Fibroblast of skin of abdomen (primary cell): ENCODE measurements around the gene PSMD12.
"Not testable (repeated sequence)": the region's sequence is repeated elsewhere in the genome, so short reads cannot be mapped to it uniquely, and the experiment has no call there.

ENCODE experiments used
- DNase-seq: peaks from one replicate; pipeline ENCODE4 v3.0.0-alpha.2; 2013

PSMD12 gene

GRCh38 chr17:67353929-67354574 is 12.3 kb downstream of the PSMD12 start:
- no peak for DNase-seq

DNA sequence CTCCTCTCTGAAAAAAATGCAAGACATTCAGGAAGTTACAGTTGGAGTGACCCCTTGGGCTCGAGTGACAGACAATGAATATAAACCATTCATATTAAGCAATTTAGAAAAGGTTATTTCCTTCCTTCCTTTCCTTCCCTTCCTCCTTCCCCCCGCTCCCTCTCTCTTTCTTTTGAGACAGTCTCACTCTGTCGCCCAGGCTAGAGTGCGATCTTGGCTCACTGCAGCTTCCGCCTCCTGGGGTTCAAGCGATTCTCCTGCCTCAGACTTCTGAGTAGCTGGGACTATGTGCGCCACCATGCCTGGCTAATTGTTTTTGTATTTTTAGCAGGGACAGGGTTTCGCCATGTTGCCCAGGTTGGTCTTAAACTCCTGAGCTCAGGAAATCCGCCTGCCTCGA is 13.2 kb downstream of the PSMD12 start:
- no peak for DNase-seq

- DNase-seq, result no peak
These were observed 17.0 kb downstream of the PSMD12 start for GRCh38 chr17:67349420-67349819.

DNA sequence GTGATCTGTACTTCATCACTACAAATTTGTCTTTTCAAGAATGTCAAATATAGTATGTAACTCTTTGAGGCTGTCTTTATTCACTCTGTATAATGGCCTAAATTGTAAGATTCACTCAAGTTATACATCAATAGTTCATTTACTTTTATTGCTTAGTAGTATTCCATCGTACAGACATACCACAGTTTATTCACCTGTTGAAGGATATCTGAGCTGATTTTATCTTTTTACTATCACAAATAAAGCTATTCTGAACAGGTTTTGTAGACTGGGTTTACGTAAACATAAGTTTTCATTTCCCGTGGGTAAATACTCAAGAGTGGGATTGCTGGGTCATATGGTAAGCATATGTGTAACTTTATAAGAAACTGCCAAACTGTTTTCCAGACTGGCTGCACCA is 18.6 kb downstream of the PSMD12 start:
- DNase-seq, result no peak

GRCh38 chr17:67343237-67343636 is 23.1 kb downstream of the PSMD12 start:
- no peak for DNase-seq

DNA sequence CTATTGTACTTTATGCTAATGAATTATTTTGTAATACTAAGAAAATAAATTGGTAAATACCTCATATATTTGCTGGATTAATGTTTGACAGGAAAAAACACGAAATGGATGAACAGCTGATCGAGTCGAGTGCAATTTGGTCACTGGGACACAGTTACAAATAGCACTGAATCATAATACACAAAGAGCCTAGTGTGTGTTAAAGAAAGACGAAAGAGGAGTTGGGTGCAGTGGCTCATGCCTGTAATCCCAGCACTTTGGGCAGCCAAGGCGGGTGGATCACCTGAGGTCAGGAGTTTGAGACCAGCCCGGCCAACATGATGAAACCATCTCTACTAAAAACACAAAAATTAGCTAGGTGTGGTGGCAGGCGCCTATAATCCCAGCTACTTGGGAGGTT is 28.0 kb downstream of the PSMD12 start:
- not testable (repeated sequence) for DNase-seq

GRCh38 chr17:67336859-67337258 is 29.5 kb downstream of the PSMD12 start:
- DNase-seq, result no peak

- DNase-seq, result no peak
These were observed 31.0 kb downstream of the PSMD12 start for GRCh38 chr17:67335245-67335835.

GRCh38 chr17:67332162-67332508 is 34.2 kb downstream of the PSMD12 start:
- not testable (repeated sequence) for DNase-seq

GRCh38 chr17:67331381-67332161 is 34.8 kb downstream of the PSMD12 start:
- not testable (repeated sequence) for DNase-seq

DNA sequence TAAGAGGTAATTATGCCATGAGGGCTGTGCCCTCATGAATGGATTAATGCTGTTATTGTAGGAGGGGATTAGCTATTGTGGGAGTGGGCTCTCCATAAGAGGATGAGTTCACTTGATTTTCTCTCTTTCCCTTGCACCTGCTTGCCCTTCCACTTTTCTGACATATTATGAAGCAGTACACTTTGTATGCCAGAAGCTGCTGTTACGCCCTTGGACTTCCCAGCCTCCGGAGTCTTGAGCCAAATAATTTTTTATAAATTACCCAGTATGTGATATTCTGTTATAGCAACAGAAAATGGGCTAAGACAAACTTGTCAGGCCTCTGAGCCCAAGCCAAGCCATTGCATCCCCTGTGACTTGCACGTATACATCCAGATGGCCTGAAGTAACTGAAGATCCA is 38.4 kb downstream of the PSMD12 start:
- no peak for DNase-seq

GRCh38 chr17:67326959-67327745 is 39.2 kb downstream of the PSMD12 start:
- not testable (repeated sequence) for DNase-seq

DNA sequence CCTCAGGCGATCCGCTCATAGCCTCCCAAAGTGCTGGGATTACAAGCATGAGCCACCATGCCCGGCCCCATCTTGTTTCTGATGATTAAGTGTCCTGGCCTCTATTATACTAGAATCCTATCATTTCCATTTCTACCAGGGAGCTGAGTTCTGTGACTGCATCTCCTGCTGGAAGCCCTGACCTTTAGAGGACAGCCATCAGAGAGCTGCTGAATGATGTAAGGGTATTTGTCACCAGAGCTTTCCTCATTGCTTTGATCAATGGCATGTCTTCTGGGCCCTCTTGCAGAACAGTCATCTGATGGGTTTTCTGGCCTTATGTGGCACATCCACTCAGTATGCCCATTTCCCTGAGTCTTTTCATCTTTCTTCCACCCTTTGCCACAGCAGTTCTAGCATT is 39.9 kb downstream of the PSMD12 start:
- DNase-seq, result no peak

DNA sequence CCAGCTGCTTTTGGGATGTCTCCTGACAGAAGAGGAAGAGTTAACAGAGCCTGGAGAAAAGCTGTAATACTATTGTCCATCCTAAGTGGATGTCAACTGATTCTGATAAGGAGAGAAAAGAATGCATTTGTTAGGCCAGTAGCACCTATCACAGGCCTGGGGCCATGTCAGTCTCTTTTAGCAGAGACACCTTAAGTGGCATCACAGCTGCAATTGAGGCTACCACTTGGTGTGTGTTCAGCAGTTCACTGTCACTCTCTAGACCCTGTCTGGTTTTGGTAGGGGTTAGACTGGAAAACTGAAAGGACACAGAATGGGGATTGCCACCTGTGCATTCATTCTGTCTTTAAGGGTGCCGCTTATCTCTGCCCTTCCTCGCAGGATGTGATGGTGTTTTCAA is 42.0 kb downstream of the PSMD12 start:
- no peak for DNase-seq

- no peak for DNase-seq
These were observed 42.9 kb downstream of the PSMD12 start for GRCh38 chr17:67323445-67323844.

GRCh38 chr17:67322042-67322787 is 44.2 kb downstream of the PSMD12 start:
- no peak for DNase-seq

DNA sequence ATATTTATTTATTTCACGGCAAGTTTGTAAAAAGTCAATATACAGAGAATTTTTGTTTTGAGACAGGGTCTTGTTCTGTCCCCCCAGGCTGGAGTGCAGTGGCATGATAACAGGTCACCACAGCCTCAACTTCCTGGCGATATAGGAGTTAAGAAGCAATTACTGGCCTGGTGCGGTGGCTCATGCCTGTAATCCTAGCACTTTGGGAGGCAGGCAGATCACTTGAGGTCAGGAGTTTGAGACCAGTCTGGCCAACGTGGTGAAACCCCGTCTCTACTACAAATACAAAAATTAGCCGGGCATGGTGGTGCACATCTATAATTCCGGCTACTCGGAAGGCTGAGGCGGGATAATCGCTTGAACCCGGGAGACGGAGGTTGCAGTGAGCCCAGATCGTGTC is 44.9 kb downstream of the PSMD12 start:
- DNase-seq, result not testable (repeated sequence)

DNA sequence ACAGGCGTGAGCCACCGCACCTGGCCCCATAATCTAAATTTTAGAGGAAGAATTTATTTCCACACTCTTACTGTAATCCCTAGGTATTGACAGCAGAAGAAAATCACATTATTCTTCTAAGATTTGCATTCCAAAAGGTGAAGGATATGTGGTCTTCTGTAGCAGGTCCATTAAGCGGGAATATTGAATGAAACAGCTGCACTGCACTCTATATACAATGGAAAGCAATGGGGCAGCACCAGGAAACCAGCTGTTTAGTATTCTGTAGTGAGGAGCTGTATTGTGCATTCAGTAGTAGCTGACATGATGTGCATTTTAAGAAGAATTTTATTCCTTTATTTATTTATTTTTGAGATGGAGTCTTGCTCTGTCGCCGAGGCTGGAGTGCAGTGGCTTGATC is 49.6 kb downstream of the PSMD12 start:
- no peak for DNase-seq

GRCh38 chr17:67315865-67316264 is 50.5 kb downstream of the PSMD12 start:
- DNase-seq, result no peak

- no peak for DNase-seq
These were observed 54.1 kb downstream of the PSMD12 start for GRCh38 chr17:67312265-67312664.

DNA sequence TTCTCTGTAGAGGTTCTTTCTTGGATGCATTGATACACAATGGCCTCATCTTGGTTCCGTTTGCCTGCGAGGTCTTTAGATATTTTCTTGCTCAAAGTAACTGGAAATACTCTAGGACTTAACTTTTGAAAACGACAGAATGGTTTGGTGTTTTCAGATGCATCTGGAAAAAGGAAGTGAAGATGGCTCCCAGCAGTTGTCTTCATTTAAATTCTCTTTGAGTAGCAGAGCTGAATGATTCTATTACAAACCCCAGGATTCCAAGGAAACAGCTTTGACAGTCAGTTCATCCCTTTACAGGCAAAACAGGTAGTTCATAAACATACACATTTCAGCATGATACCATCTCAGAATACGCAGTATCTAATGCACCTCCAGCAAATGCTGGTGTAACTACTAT is 54.8 kb downstream of the PSMD12 start:
- DNase-seq, result no peak

GRCh38 chr17:67310406-67310805 is 56.0 kb downstream of the PSMD12 start:
- DNase-seq, result no peak
